ENCODE data around the gene TRMT44.

The TRMT44 gene, protein sequence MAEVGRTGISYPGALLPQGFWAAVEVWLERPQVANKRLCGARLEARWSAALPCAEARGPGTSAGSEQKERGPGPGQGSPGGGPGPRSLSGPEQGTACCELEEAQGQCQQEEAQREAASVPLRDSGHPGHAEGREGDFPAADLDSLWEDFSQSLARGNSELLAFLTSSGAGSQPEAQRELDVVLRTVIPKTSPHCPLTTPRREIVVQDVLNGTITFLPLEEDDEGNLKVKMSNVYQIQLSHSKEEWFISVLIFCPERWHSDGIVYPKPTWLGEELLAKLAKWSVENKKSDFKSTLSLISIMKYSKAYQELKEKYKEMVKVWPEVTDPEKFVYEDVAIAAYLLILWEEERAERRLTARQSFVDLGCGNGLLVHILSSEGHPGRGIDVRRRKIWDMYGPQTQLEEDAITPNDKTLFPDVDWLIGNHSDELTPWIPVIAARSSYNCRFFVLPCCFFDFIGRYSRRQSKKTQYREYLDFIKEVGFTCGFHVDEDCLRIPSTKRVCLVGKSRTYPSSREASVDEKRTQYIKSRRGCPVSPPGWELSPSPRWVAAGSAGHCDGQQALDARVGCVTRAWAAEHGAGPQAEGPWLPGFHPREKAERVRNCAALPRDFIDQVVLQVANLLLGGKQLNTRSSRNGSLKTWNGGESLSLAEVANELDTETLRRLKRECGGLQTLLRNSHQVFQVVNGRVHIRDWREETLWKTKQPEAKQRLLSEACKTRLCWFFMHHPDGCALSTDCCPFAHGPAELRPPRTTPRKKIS

DNA sequence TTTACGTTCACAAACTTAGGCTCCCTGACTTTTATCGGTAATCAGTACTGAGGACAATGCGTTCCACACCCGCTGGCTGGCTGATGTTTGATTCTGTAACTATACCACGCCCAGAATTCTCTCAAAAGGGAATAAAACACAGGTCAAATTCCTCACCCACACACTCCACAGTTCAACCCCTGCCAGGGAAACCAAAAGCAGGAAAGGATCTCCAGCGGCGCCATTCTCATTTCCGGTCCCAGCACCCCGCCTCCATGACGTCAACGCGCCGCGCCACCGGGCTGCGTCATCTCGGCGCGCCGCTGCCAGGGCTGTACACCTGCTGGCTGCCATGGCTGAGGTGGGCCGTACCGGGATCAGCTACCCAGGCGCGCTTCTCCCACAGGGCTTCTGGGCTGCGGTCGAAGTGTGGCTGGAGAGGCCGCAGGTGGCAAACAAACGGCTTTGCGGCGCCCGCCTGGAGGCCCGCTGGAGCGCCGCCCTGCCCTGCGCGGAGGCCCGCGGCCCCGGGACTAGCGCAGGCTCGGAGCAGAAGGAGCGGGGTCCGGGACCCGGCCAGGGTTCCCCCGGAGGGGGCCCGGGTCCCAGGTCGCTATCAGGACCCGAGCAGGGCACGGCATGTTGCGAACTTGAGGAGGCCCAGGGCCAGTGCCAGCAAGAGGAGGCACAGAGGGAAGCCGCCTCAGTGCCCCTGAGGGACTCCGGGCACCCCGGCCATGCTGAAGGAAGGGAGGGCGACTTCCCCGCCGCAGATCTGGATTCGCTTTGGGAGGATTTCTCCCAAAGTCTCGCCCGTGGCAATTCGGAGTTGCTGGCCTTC is at the start of gene TRMT44, which contains the start of gene ACOX3:
TSS of gene TRMT44 (plus strand) at position 286 of the 820 bp plus-strand sequence. CDS start at position 332, 46 bp downstream.
TSS of gene ACOX3 (minus strand) at position 232 of the 820 bp plus-strand sequence. CDS start 24,202 bp downstream, outside the sequence.
- peak; percentile 91 to 96 for DNase-seq

DNA sequence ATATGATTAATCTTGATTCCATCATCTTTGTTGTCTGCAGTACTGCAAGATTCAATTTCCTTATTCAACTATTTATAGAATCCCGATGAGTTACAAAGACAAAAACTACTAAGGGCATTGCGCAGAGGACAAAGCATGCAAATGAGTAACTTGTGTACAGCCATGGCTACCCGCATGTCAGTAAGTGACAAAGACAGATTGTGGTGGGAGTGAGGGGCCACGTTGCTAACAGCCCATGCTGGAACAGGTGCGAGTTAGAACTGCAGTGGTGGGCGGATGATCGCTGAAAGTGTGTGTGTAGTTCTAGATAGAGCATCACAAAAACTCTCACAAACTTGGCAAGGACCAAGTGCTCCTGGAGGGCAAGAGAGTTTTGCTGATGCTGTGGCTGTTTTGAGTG is 49.5 kb upstream of the TRMT44 start:
- DNase-seq: no peak

DNA sequence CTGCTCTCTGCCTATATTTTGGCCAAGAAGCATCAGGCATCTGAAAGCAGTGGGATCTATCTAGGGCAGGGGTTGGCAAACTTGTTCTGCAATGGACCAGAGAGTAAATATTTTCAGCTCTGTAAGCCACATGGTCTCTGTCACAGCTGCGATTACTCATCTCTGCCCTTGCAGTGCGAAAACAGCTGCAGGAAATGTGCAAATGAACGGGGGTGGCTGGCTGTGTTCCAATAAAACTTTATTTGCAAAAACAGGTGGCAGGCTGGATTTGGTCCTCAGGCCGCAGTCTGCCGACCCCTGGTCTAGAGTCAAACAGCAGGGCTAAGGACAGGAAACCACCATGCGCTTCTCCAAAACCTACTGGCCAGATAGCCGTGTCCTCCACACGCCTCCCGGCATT is 48.6 kb upstream of the TRMT44 start:
- DNase-seq: no peak

DNA sequence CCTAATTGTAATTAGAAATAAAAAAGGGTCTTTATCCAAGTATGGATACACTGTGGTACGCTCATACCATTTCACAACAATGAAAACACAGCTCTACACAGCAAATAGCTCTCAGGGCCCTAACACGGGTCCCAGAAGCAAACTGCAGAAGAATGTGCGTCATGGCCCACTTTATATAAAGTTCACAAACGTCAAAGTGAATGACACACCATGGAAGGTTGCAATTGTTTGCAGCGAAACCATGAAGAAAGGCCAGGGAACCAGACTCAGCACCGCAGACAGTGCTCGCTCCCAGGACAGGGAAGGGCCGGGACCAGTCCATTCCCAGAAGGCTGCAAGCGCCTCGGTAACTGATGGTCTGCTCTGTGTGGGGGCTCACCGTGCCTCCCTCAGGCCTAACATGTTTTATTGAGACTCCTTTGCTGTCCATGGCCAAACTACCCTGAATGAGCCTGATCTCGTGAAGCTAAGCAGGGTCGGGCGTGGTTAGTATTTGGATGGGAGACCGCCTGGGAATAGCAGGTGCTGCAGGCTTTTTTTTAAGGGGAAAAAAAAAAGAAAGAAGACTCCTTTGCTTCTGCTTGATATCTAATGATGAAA is 47.9 kb upstream of the TRMT44 start:
- DNase-seq: peak in 1 of 2 donors; percentile 18

DNA sequence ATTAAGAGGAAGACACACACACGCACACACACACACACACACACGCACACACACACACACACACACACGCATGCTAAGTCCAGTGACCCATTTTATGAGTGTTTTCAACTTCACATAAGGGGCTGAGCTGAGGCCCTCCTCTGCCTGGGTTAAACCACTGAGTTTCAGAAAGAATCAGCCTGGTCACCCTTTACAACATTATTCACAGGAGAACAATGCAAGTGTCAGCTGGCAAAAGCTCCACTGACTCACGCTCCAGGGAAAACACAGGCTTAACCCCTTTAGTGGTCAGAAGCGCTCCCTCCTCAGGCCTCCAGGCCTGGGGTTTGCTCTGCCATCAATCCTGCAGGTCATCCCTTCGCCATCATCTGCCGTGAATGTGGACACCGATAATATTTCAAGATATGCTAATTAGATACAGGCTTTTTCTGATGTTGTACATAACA is 47.0 kb upstream of the TRMT44 start:
- no peak for DNase-seq

DNA sequence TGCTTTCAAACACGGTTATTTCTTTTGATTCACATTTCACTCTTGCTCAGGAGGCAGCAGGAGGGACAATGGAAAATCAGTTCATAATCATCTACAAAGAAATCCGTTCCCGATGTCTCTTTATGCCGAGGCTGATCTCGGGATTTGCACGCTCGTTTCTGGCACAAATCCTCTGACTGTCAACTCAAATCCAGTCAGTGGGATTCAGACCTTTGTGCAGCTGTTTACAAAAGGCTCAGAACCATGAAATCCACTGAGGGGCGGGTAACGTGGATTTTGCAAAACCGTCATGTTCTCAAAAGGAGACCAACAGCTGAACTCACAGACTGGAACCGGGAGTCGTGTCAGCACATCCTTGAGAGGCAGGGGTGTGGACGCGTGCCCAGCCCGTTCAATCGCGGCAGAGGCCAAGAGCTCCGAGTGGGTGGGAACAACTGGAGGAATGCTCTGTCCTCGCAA is 46.5 kb upstream of the TRMT44 start:
- no peak for DNase-seq

DNA sequence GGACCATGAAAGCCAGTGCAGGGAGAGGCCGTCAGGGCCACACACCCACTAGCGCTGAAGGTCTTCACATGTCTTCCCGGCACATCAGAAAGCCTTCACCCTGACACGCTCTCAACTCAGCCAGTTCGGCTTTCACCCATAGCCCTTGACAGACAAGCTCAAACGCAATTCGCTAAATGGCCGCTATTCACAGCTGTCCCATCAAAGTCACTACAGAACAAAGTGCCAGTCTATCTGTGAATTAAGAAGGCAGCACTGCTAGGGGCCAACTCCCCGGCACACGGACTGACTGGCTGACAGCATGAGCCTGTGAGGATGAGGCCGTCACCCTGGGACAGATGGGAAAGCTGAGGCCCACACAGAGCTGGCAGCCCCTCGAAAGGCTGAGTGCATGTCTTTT is 45.8 kb upstream of the TRMT44 start:
- no peak for DNase-seq

DNA sequence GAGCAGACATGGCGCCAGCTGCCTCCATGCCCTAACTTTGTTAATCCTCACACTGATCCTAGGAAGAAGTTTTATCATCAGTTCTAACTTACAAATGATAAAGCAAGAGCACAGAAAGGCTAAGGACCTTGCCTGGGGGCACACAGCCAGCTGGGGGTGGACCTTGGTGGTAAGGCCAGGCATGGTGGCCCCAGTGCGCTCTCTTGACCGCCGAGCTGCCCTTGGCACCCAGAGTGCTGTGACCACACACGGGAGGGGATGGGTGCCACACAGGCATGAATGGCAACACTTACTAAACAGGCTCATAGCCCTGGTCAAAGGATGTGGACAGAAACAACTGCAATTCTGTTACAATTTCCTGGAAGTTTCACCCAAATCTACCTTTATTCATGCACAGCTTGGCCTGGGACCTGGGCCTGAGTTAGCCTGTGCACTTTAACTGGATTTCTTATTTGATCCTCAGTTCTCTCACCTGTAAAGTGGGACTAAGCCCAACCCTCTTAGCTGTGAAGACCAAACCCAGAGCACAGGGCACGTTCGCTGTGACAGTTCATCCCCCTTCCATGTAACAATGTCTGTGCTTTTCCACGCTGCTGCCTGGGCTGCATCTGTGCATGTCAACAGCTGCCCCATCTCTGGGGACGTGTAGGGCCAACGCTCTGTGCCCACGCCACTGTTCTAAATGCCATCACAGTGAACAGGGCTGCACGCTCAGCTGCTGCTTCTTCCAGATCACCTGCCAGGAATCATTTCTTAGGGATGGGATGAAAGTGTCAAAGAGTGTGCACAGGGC is 44.9 kb upstream of the TRMT44 start:
- no peak for DNase-seq

DNA sequence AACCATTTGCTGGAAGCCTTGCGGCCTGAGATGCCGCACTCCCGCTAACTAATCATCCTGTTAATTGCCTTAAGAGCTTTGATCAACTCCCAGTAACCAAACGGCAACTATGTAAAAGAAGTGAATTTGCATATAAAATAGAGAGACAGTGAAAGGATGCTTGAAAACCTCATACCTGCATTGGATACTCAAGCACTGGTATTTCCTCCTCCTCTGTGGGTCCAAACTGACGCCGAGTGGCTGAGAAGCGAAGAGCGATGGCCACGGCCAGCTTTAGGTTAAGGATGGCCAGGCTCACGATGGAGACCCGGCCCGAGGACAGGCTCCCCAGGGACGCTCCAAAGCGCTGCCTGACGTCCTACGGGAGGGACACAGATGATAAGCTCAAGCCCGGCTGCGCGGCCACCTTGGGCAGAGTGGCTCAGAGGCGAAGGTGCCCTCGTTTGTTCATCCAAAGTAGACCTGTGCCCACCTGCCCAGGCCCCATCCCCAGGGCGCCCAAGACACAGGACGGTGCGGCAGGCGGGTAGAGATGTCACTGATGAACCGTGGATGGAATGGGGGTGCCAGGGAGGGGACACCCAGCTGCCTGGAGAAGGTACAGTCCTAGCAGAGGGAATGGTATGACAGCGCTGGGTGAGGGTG is 43.7 kb upstream of the TRMT44 start:
- no peak for DNase-seq

DNA sequence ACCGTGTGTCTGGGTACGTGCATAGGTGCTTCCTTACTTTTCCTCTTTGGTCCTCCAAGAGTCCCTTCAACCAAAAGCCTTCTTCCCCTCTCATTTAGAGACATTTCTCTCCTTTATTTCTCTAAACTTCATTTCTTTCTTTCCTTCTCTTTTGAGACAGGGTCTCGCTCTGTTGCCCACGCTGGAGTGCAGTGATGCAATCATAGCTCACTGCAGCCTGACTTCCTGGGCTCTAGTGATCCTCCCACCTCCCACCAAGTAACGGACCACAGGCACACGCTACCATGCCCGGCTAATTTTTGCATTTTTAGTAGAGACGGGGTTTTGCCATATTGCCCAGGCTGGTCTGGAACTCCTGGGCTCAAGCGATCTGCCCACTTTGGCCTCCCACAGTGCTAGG is 42.2 kb upstream of the TRMT44 start:
- no peak for DNase-seq

DNA sequence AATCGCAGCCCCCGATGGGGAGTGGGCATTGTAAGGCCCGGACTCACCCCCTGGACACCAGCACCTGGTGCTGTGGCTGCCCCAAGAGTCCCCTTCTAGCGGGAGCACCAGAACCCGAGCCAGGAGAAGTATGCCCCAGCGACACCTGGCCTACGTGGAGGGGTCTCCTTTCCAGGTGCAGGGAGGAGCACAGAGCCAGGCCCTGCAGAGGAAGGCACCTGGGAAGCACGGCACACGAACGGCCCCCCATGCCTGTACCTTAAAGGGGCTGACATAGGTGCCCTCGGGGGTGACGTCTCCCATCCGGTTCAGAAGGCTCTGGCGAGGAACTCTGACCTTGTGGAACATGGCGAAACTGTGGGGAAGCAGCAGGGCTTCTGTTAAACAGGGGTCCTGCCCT is 41.3 kb upstream of the TRMT44 start:
- DNase-seq: no peak

DNA sequence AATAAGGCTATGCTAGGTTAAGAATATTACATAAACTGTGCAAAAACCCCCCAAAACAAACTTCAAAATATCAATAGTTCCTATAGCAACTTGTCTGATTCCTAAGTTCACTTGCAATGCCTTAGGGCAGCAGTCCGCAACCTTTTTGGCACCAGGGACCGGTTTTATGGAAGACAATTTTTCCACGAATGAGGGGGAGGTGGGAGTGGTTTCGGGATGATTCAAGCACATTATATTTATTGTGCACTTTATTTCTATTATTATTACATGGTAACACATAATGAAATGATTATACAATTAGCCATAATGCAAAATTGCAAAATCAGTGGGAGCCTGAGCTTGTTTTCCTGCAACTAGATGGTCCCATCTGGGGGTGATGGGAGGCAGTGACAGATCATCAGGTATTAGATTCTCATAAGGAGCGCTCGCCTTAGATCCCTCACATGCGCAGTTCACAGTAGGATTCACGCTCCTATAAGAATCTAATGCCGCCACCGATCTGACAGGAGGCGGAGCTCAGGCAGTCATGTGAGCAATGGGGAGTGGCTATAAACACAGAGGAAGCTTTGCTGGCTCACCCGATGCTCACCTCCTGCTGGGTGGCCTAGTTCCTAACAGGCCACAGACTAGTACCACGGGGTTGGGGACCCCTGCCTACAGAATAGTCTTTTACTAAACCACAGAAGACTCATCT is 39.8 kb upstream of the TRMT44 start:
- no peak for DNase-seq

DNA sequence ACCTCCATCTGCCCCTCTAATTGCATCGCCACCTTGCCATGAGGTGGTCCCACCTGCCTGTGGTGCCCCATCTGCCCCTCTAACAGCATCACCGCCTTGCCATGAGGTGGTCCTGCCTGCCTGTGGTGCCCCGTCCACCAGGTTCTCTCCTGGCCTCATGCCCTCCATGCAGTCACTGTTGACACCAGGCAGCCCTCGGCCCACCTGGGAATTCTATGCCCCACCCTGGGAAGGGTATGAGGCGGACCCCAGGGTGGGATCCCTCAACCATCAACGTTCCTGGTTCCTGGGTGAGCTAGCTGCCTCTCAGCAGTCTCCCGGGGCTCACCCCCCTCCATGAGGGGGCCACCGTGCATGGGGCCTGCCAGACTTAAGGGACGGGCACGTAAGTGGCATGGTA is 38.9 kb upstream of the TRMT44 start:
- DNase-seq: no peak

DNA sequence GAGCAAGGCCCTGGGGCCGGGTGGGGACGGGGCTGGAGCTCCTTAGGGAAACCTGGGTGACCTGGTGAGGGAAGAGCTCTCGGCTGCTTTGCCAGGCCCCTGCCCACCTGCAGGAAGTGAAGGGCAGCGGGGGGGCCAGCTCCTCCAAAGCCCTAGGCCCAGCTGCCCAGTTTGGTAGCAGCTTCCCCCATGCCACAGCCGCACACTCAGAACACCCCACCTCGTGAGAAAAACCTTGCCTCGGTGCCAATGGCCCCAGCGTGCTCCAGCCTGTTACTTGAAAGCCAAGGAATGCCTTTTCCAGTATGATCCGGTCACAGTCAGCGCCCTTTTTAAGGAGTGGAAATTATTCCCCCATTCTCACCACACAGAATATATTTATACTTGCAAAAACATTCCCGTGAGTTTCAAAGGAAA is 38.4 kb upstream of the TRMT44 start:
- DNase-seq: no peak

DNA sequence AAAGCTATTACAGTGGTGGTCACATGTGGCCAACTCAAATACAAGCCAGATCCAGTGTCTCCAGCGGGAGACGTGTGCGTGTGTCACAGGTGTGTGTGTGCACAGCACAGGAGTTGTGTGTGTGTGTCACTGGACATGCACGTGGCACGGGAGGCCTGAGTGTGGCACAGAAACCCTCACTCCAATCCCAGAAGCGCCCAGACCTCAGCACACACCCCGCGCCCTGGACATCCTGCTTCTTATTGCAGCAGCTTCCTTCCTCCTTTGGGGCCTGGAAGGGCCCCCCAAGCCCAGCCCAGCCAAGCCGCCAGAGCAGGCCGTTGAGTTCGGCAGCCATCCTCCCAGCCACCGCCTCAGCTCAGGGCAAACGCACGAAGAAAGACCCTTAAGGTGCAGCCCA is 37.9 kb upstream of the TRMT44 start:
- DNase-seq: no peak

DNA sequence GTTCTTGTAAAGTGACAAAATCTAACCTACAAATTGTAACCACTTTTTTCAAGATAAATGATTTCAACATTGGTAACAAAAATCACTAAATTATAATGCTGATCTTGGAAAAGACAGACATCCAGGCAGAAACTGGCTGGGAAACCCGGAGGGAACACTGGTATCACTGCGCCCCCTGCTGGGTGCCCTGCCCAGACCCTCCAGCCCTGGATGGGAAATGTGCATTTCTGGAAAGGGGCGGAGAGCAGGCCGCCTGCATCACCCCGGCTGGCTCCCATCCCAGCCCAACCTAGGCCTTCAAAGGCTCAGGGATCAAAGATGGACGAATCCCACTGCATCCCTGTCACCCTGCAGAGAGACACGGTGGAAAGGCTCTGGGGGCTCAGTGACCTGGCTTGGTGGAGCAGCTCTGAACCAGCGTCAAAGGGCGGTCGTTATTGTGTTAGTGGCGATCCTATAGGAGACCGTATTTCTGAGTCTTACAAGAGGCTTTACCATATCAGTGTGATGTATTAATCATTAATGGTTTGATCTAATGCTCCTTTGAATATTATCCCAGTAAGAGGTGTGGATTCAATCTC is 37.3 kb upstream of the TRMT44 start:
- DNase-seq: peak; percentile 37 to 46

DNA sequence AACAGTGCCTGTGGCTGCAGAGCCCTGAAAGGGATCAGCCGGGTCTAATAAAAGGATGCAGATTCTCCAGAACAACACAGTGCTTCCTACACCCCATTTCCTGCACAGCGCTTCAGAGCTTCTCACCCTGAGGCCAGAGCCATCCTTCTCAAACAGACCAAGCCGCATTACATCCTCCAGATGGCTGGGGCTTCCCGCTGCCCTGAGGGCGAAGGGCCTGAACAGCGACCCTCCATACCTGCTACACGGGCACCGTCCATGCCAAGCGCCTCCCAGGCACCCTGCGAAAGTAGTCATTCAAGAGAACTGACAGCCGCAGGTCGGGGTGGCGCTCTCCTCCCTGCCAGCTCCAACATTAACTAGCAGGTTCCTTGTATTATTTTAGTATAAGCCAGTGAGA is 36.6 kb upstream of the TRMT44 start:
- DNase-seq: no peak

DNA sequence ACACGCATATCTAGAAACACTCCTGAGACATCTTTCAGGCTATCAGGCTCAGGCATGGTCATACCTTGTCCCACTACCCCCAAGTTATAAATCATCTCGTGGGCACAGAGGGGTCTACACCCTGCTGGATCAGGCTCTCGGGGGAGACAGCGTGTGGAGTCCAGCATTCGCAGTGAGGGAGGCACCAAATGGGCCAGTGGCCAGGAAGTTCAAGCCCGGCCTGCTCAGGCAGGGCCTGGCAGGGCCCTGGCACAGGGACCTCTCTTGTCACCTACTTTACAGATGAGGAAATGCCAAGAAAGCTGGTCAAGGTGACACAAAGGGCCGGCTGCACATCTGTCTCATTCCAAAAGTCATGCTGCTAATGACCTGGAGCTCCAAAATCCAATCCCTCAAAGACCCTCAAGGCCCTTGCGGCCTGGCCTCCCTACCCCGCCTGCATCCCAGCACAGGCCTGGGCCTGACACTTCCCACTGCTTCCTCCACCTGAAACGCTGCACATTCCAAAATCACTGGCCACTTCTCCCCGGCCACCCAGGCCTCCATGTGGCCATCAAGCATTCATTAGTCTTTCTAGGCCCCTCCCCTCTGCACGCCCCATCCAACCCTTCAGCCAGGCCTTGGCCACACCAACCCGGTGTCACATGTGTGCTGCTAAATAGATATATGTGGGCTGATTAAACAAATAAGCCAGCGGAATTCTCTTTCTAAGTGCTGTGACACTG is 35.6 kb upstream of the TRMT44 start:
- no peak for DNase-seq

DNA sequence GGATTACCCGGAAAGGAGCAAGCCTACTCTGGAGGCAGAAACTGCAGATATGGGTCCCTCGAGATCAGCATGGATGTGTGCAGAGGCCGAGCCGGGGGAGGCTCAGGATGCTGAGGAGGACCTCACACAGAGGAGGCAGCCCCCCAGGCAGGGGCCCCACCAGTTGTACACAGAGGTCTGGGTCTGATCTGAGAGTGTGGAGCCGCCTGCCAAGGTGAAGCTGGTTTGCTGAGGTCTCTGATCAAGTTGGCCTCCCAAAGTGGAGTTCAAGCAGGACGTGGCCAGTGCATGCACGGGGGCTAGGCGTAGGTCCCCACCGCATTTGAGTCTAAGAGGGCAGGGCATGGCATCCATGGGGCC is 35.1 kb upstream of the TRMT44 start:
- no peak for DNase-seq

DNA sequence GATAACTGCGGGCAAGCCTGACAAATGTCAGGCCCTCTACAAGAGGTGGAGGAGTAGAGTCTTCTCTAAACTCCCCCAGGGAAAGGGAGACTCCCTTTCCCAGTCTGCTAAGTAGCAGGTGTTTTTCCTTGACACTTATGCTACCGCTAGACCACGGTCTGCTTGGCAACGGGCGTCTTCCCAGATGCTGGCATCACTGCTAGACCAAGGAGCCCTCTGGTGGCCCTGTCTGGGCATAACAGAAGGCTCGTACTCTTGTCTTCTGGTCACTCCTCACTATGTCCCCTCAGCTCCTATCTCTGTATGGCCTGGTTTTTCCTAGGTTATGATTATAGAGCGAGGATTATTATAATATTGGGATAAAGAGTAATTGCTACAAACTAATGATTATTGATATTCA is 33.7 kb upstream of the TRMT44 start:
- peak in 1 of 2 donors; percentile 5 for DNase-seq
